ENCODE measurements around the gene AUH. TPM values are rescaled to one million over a fixed set of nuclear protein-coding genes. Genes with fewer than 3 reads are reported as not detected.

AUH gene
- polyA plus RNA-seq, 3 donors = 4.0 to 9.9 (median 8.4) TPM

- Mint-ChIP-seq H3K4me1 (peaks cover 11% of the 10 kb centered on the region), H3K36me3 (peaks cover 0 to 11% of the 10 kb centered on the region in 2 donors), H3K9me3 (peaks cover 0 to 3% (median 0%) of the 10 kb centered on the region in 7 donors), H3K27me3 (ENCODE audit: low read depth in 3 of 3) (no peaks in the 10 kb centered on the region), H3K27ac (no peak overlapping the region), H3K4me3 (no peak overlapping the region)
- H3K36me3 ChIP-seq (replicated peaks in 1 of 2; ENCODE audit: control insufficient read depth in 1 of 2, insufficient read depth in 2 of 2, low read length in 2 of 2) = no peaks in the 10 kb centered on the region
- TF ChIP-seq CTCF (IDR thresholded peaks at IDR 0.05) = no peak
- H2AFZ ChIP-seq (ENCODE audit: insufficient read depth, low read depth, low read length, poor library complexity, severe bottlenecking) = no peak overlapping the region
- H3K79me2 ChIP-seq (ENCODE audit: insufficient read depth, low read length) = no peaks in the 10 kb centered on the region
- DNase-seq = peak in 1 of 3 donors; percentile 7
- H4K20me1 ChIP-seq (ENCODE audit: insufficient read depth, low read length) = no peaks in the 10 kb centered on the region
- intact Hi-C loops (cut with micrococcal nuclease) = loop anchor here in 1 of 2 donors (10.0 kb wide), 1 partner anchor 59 kb away; no protein-coding TSS in a partner anchor
- peaks cover 6 to 8% of the 10 kb centered on the region in 2 donors for H3K4me1 ChIP-seq (ENCODE audit: control insufficient read depth in 1 of 2, insufficient read depth in 2 of 2, low read length in 2 of 2)
- H3K9ac ChIP-seq (ENCODE audit: insufficient read depth, low read length, poor library complexity, severe bottlenecking) = no peak overlapping the region
- no peak overlapping the region for H3K27ac ChIP-seq (ENCODE audit: low read depth in 1 of 2, low read length in 2 of 2)
- WGBS (ENCODE audit: insufficient coverage) = no CpG with 5 or more reads among the region's 1 CpG
- no peak overlapping the region for H3K4me2 ChIP-seq (replicated peaks; ENCODE audit: extremely low read depth, low read length, poor library complexity, severe bottlenecking)
- no peak overlapping the region for H3K4me3 ChIP-seq (replicated peaks in 1 of 3; ENCODE audit: low read depth in 2 of 3, low read length in 3 of 3)
- H3K9me3 ChIP-seq (replicated peaks in 1 of 2; ENCODE audit: control insufficient read depth in 1 of 2, insufficient read depth in 1 of 2, low read length in 2 of 2) = no peaks in the 10 kb centered on the region
- no peaks in the 10 kb centered on the region for H3K27me3 ChIP-seq (ENCODE audit: control insufficient read depth in 2 of 2, insufficient read depth in 2 of 2, low read length in 2 of 2)
These were observed 108.2 kb downstream of the AUH start for GRCh38 chr9:91253488-91253887.

GRCh38 chr9:91248707-91249106 lies 113.0 kb downstream of the AUH start:
- intact Hi-C loops (cut with micrococcal nuclease) = loop anchor here (5.0 kb wide), 1 partner anchor 36 kb away; no protein-coding TSS in a partner anchor
- H4K20me1 ChIP-seq (ENCODE audit: insufficient read depth, low read length) = no peaks in the 10 kb centered on the region
- Mint-ChIP-seq H3K27ac (no peak overlapping the region), H3K4me3 (no peak overlapping the region), H3K9me3 (peaks cover 0 to 3% (median 0%) of the 10 kb centered on the region in 7 donors), H3K4me1 (peaks cover 15% of the 10 kb centered on the region), H3K36me3 (peaks cover 0 to 6% of the 10 kb centered on the region in 2 donors), H3K27me3 (ENCODE audit: low read depth in 3 of 3) (peaks cover 0 to 1% (median 0%) of the 10 kb centered on the region in 3 donors)
- H3K4me2 ChIP-seq (replicated peaks; ENCODE audit: extremely low read depth, low read length, poor library complexity, severe bottlenecking) = no peak overlapping the region
- H2AFZ ChIP-seq (ENCODE audit: insufficient read depth, low read depth, low read length, poor library complexity, severe bottlenecking) = no peak overlapping the region
- 100% methylated on average over 3 of the region's 6 CpGs for WGBS (ENCODE audit: insufficient coverage)
- H3K36me3 ChIP-seq (replicated peaks in 1 of 2; ENCODE audit: control insufficient read depth in 1 of 2, insufficient read depth in 2 of 2, low read length in 2 of 2) = no peaks in the 10 kb centered on the region
- H3K4me3 ChIP-seq (replicated peaks in 1 of 3; ENCODE audit: low read depth in 2 of 3, low read length in 3 of 3) = no peak overlapping the region
- DNase-seq = no peak
- no peaks in the 10 kb centered on the region for H3K79me2 ChIP-seq (ENCODE audit: insufficient read depth, low read length)
- no peaks in the 10 kb centered on the region for H3K27me3 ChIP-seq (ENCODE audit: control insufficient read depth in 2 of 2, insufficient read depth in 2 of 2, low read length in 2 of 2)
- no peak overlapping the region for H3K9ac ChIP-seq (ENCODE audit: insufficient read depth, low read length, poor library complexity, severe bottlenecking)
- no peaks in the 10 kb centered on the region for H3K9me3 ChIP-seq (replicated peaks in 1 of 2; ENCODE audit: control insufficient read depth in 1 of 2, insufficient read depth in 1 of 2, low read length in 2 of 2)
- H3K4me1 ChIP-seq (ENCODE audit: control insufficient read depth in 1 of 2, insufficient read depth in 2 of 2, low read length in 2 of 2) = peaks cover 9 to 13% of the 10 kb centered on the region in 2 donors
- TF ChIP-seq CTCF (IDR thresholded peaks at IDR 0.05) = no peak
- no peak overlapping the region for H3K27ac ChIP-seq (ENCODE audit: low read depth in 1 of 2, low read length in 2 of 2)
